ENCODE results near the gene TRIM29.

GRCh38 chr11:120124355-120124754 is 13.6 kb downstream of the TRIM29 start:
- no peak for TF ChIP-seq CTCF (IDR thresholded peaks at IDR 0.05)
- no peak for TF ChIP-seq POLR2A (IDR thresholded peaks at IDR 0.05)
- no peak for TF ChIP-seq POLR2AphosphoS5 (IDR thresholded peaks at IDR 0.05)
- no peak for TF ChIP-seq EP300 (IDR thresholded peaks at IDR 0.05)
